ENCODE results near the gene COPE.

DNA sequence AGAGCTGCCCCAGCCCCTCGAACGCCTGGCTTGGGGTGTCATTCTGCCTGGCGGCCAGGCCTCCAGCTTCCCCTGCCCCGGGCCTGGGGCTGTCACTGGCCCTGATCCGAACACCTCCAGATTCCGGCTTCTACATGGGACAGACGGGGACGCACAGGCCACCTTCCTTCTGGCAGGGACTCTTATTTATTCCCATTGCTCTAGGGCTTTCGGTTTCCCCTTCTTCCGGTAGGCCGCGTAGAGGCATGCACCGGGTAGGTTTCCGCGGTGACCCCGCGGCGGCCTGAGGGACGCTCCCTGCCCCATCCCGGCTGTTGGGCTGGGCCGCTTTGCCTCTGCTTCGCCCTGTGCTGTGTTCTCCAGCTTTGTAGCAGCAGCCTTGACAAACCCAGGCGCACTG, 51.4 kb downstream of the COPE start:
- TF ChIP-seq, protein P1, sequence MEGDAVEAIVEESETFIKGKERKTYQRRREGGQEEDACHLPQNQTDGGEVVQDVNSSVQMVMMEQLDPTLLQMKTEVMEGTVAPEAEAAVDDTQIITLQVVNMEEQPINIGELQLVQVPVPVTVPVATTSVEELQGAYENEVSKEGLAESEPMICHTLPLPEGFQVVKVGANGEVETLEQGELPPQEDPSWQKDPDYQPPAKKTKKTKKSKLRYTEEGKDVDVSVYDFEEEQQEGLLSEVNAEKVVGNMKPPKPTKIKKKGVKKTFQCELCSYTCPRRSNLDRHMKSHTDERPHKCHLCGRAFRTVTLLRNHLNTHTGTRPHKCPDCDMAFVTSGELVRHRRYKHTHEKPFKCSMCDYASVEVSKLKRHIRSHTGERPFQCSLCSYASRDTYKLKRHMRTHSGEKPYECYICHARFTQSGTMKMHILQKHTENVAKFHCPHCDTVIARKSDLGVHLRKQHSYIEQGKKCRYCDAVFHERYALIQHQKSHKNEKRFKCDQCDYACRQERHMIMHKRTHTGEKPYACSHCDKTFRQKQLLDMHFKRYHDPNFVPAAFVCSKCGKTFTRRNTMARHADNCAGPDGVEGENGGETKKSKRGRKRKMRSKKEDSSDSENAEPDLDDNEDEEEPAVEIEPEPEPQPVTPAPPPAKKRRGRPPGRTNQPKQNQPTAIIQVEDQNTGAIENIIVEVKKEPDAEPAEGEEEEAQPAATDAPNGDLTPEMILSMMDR (IDR thresholded peaks at IDR 0.05), result no peak
- TF ChIP-seq EZH2phosphoT487 (IDR thresholded peaks at IDR 0.05), result no peak

All from neural progenitor cell (in vitro differentiated cells).